Measurements from ENCODE around the gene ZNF540.

- TF ChIP-seq, protein P1, sequence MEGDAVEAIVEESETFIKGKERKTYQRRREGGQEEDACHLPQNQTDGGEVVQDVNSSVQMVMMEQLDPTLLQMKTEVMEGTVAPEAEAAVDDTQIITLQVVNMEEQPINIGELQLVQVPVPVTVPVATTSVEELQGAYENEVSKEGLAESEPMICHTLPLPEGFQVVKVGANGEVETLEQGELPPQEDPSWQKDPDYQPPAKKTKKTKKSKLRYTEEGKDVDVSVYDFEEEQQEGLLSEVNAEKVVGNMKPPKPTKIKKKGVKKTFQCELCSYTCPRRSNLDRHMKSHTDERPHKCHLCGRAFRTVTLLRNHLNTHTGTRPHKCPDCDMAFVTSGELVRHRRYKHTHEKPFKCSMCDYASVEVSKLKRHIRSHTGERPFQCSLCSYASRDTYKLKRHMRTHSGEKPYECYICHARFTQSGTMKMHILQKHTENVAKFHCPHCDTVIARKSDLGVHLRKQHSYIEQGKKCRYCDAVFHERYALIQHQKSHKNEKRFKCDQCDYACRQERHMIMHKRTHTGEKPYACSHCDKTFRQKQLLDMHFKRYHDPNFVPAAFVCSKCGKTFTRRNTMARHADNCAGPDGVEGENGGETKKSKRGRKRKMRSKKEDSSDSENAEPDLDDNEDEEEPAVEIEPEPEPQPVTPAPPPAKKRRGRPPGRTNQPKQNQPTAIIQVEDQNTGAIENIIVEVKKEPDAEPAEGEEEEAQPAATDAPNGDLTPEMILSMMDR (IDR thresholded peaks at IDR 0.05 in 2 of 3, conservative IDR thresholded peaks at IDR 0.05 in 1 of 3; ENCODE audit: insufficient read depth in 2 of 3, low read depth in 1 of 3, low read length in 3 of 3): no peak
- TF ChIP-seq MECOM (CRISPR knock-in tag; IDR thresholded peaks at IDR 0.05) (no peak), PRPF4 (IDR thresholded peaks at IDR 0.05; ENCODE audit: insufficient read depth, low read depth, low read length, poor library complexity, severe bottlenecking) (no peak), SMAD1 (IDR thresholded peaks at IDR 0.05; ENCODE audit: low read depth, low read length, partially characterized antibody) (no peak), ARNT (IDR thresholded peaks at IDR 0.05) (no peak), JUNB (CRISPR knock-in tag; conservative IDR thresholded peaks at IDR 0.05) (no peak), CBFA2T3 (IDR thresholded peaks at IDR 0.05) (no peak), NR1H2 (CRISPR knock-in tag; IDR thresholded peaks at IDR 0.05) (no peak), GABPB1 (CRISPR knock-in tag; IDR thresholded peaks at IDR 0.05) (no peak), XRCC4 (IDR thresholded peaks at IDR 0.05; ENCODE audit: extremely low read depth, insufficient read depth, insufficient read length) (no peak)
Observed at GRCh38 chr19:37564624-37565369, 29.9 kb upstream of the ZNF540 start.

Measured in K562 (cell line).